ENCODE measurements around the gene RAB44. TPM values are rescaled to one million over a fixed set of nuclear protein-coding genes. Genes with fewer than 3 reads are reported as not detected.

The RAB44 gene
- total and polyA plus RNA-seq, 2 of the 13 experiments (the other 11 are each of a cell fraction or from before 2014, with no cell fraction given) = not detected

GRCh38 chr6:36724514-36725390 is 27.1 kb downstream of the RAB44 start (continued):
- TF ChIP-seq ATF5 (CRISPR knock-in tag; IDR thresholded peaks at IDR 0.05; ENCODE audit: low read depth) (no peak), NRL (CRISPR knock-in tag; IDR thresholded peaks at IDR 0.05; ENCODE audit: borderline replicate concordance) (no peak), ZNF331 (CRISPR knock-in tag; IDR thresholded peaks at IDR 0.05) (0 out of 2 replicates have a peak, but pooled peaks have one; percentile 20), ARID4A (CRISPR knock-in tag; IDR thresholded peaks at IDR 0.05; ENCODE audit: borderline replicate concordance) (peak; percentile 22; the same call in 1 of the 2 replicates), ZNF20 (CRISPR knock-in tag; IDR thresholded peaks at IDR 0.05) (no peak), TEAD2 (CRISPR knock-in tag; IDR thresholded peaks at IDR 0.05) (no peak), HMGXB3 (CRISPR knock-in tag; IDR thresholded peaks at IDR 0.05; ENCODE audit: borderline replicate concordance) (no peak), TARDBP (CRISPR knock-in tag; IDR thresholded peaks at IDR 0.05) (no peak), SP140L (CRISPR knock-in tag; IDR thresholded peaks at IDR 0.05; ENCODE audit: borderline replicate concordance) (no peak), JUND (CRISPR knock-in tag; IDR thresholded peaks at IDR 0.05) (no peak), KDM2A (CRISPR knock-in tag; IDR thresholded peaks at IDR 0.05; ENCODE audit: borderline replicate concordance, low read depth) (no peak), KDM3A (CRISPR knock-in tag; IDR thresholded peaks at IDR 0.05; ENCODE audit: low read depth) (no peak), ZNF205 (CRISPR knock-in tag; IDR thresholded peaks at IDR 0.05) (no peak), ZNF614 (CRISPR knock-in tag; IDR thresholded peaks at IDR 0.05; ENCODE audit: borderline replicate concordance) (no peak), FOXA3 (CRISPR knock-in tag; IDR thresholded peaks at IDR 0.05) (peak; percentile 37; the same call in 1 of the 2 replicates), HIVEP1 (CRISPR knock-in tag; IDR thresholded peaks at IDR 0.05) (no peak), AGO2 (optimal IDR thresholded peaks at IDR 0.05; ENCODE audit: low read depth, low read length) (no peak), ZNF260 (CRISPR knock-in tag; IDR thresholded peaks at IDR 0.05; ENCODE audit: borderline replicate concordance, low read depth) (no peak), ZNF207 (IDR thresholded peaks at IDR 0.05; ENCODE audit: borderline replicate concordance) (no peak), MEIS2 (CRISPR knock-in tag; IDR thresholded peaks at IDR 0.05) (no peak), ZFX (CRISPR knock-in tag; IDR thresholded peaks at IDR 0.05; ENCODE audit: low read depth) (no peak)
